Measurements from ENCODE around the gene PEAK1. TPM values are rescaled to one million over a fixed set of nuclear protein-coding genes. Genes with fewer than 3 reads are reported as not detected.

The PEAK1 gene
- total RNA-seq, 1 experiment from 2014 or later = 21.2 TPM

- peaks cover 12% of the 10 kb centered on the region; the same call in 1 of the 2 replicates for H3K4me1 ChIP-seq (ENCODE audit: insufficient read depth, low read length)
- Mint-ChIP-seq H3K27ac (peak overlapping the region; percentile 59 to 85 (median 71); a peak in 6 of 7 replicates), H3K27me3 (ENCODE audit: low read depth) (peaks cover 18% of the 10 kb centered on the region), H3K4me1 (peaks cover 29 to 39% of the 10 kb centered on the region in 2 experiments), H3K4me3 (peak overlapping the region; percentile 84 to 93), H3K36me3 (ENCODE audit: insufficient read depth in 1 of 3, low read depth in 3 of 3) (0 out of 7 replicates have a peak, but pooled peaks cover 0 to 3% (median 0%) of the 10 kb centered on the region in 3 experiments), H3K9me3 (peaks cover 0 to 3% of the 10 kb centered on the region in 2 experiments; a peak in 1 of 5 replicates)
- peak overlapping the region; percentile 39 for H3K9ac ChIP-seq (ENCODE audit: extremely low read depth, insufficient read length, low read length)
- H4K20me1 ChIP-seq (ENCODE audit: control insufficient read depth, insufficient read depth, insufficient read length) = no peaks in the 10 kb centered on the region
- no peak overlapping the region for H2AK5ac ChIP-seq (ENCODE audit: insufficient read length, low read length)
- H3K79me1 ChIP-seq (ENCODE audit: insufficient read depth, low read depth, low read length, poor library complexity, severe bottlenecking) = no peaks in the 10 kb centered on the region
- H4K91ac ChIP-seq (ENCODE audit: insufficient read length, low read depth, low read length) = no peak overlapping the region
- TF ChIP-seq, protein P1, sequence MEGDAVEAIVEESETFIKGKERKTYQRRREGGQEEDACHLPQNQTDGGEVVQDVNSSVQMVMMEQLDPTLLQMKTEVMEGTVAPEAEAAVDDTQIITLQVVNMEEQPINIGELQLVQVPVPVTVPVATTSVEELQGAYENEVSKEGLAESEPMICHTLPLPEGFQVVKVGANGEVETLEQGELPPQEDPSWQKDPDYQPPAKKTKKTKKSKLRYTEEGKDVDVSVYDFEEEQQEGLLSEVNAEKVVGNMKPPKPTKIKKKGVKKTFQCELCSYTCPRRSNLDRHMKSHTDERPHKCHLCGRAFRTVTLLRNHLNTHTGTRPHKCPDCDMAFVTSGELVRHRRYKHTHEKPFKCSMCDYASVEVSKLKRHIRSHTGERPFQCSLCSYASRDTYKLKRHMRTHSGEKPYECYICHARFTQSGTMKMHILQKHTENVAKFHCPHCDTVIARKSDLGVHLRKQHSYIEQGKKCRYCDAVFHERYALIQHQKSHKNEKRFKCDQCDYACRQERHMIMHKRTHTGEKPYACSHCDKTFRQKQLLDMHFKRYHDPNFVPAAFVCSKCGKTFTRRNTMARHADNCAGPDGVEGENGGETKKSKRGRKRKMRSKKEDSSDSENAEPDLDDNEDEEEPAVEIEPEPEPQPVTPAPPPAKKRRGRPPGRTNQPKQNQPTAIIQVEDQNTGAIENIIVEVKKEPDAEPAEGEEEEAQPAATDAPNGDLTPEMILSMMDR (conservative IDR thresholded peaks at IDR 0.05) = peak; percentile 30; the same call in 2 of the 3 replicates
- H3K79me2 ChIP-seq (ENCODE audit: insufficient read depth, low read length) = peaks cover 10% of the 10 kb centered on the region; the same call in 1 of the 2 replicates
- no peak overlapping the region for H4K5ac ChIP-seq (ENCODE audit: insufficient read length, low read depth, low read length)
- H3K23me2 ChIP-seq (ENCODE audit: insufficient read length, low read depth, low read length, poor library complexity, severe bottlenecking) = peaks cover 10% of the 10 kb centered on the region
- H3K14ac ChIP-seq (ENCODE audit: insufficient read depth, low read length) = peak overlapping the region; percentile 24; the same call in 1 of the 2 replicates
- H3K4ac ChIP-seq (ENCODE audit: low read depth, low read length) = no peak overlapping the region
- no peaks in the 10 kb centered on the region for H3K9me3 ChIP-seq (ENCODE audit: control insufficient read depth, low read depth, low read length)
- no peak overlapping the region for H2BK12ac ChIP-seq (ENCODE audit: insufficient read length, low read depth, low read length)
- H4K8ac ChIP-seq (replicated peaks; ENCODE audit: insufficient read length, low read depth, low read length) = no peak overlapping the region
- peak; percentile 41 for DNase-seq
- H3K4me2 ChIP-seq (ENCODE audit: insufficient read depth, insufficient read length, low read length) = peak overlapping the region; percentile 65
- H3K18ac ChIP-seq (ENCODE audit: insufficient read length, low read depth, low read length) = no peak overlapping the region
- no peak overlapping the region for H2BK5ac ChIP-seq (ENCODE audit: insufficient read length, low read length)
- H3K27me3 ChIP-seq (ENCODE audit: insufficient read depth, low read length) = no peaks in the 10 kb centered on the region
- H2AFZ ChIP-seq (ENCODE audit: low read length) = no peak overlapping the region
- no peak overlapping the region for H2BK20ac ChIP-seq (ENCODE audit: low read depth, low read length, poor library complexity, severe bottlenecking)
- no peak overlapping the region for H2BK15ac ChIP-seq (ENCODE audit: low read depth, low read length)
- H3K56ac ChIP-seq (ENCODE audit: insufficient read length, low read depth, low read length) = no peak overlapping the region
- no peak overlapping the region for H3K27ac ChIP-seq (ENCODE audit: insufficient read length, low read depth, low read length)
- no CpG with 5 or more reads among the region's 72 CpGs for WGBS (ENCODE audit: extremely low coverage, insufficient read length, low lambda C conversion rate)
- no peak overlapping the region for H3K23ac ChIP-seq (ENCODE audit: insufficient read length, low read depth, low read length)
- H2BK120ac ChIP-seq (ENCODE audit: low read depth, low read length, poor library complexity, severe bottlenecking) = no peak overlapping the region
- no peak overlapping the region for H3T11ph ChIP-seq (ENCODE audit: low read length)
These were observed 703 bp downstream of the PEAK1 start for GRCh38 chr15:77418966-77419835.

Measured in H9 (cell line).